ENCODE measurements around the gene KRT20.

The KRT20 gene

GRCh38 chr17:40909351-40909750 lies 24.3 kb upstream of the KRT20 start:
- peaks cover 24% of the 10 kb centered on the region for H3K27me3 Mint-ChIP-seq

DNA sequence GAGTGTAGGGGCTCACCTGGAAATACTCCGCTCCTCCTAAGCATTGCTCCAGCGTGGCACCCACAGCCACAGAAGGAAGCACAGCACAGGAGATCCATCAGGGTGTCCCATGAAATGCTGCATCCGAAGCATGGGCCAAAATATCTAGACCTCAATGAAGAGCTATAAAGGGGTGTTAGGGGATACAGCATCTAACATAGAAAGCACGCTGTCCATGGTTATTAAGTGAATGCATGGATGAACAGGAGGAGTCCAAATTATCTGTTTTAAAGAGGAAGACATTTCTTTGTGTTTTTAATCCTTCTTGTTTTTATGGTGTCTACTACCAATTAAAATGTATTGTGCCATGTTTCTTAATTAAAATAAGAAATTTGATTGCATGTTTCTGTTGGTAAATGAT lies 21.6 kb upstream of the KRT20 start:
- DNase-seq (no peak), ATAC-seq (no peak)
- H3K4me3 Mint-ChIP-seq: no peak overlapping the region
- H3K27me3 Mint-ChIP-seq: peaks cover 26% of the 10 kb centered on the region
- H3K36me3 Mint-ChIP-seq (ENCODE audit: low read depth): no peaks in the 10 kb centered on the region
- peaks cover 16% of the 10 kb centered on the region for H3K4me1 Mint-ChIP-seq
- no peak overlapping the region for H3K27ac Mint-ChIP-seq
- no peaks in the 10 kb centered on the region for H3K9me3 Mint-ChIP-seq

More at GRCh38 chr17:40909351-40909750, 24.3 kb upstream of the KRT20 start:
- H3K36me3 Mint-ChIP-seq (ENCODE audit: low read depth): no peaks in the 10 kb centered on the region
- DNase-seq (peak; percentile 62), ATAC-seq (peak; percentile 91)
- H3K4me3 Mint-ChIP-seq: no peak overlapping the region
- H3K27ac Mint-ChIP-seq: no peak overlapping the region
- H3K4me1 Mint-ChIP-seq: no peaks in the 10 kb centered on the region
- H3K9me3 Mint-ChIP-seq: no peaks in the 10 kb centered on the region

GRCh38 chr17:40905370-40905769 lies 20.3 kb upstream of the KRT20 start:
- DNase-seq: no peak
- no peak overlapping the region for H3K4me3 Mint-ChIP-seq
- ATAC-seq: no peak
- H3K9me3 Mint-ChIP-seq: no peaks in the 10 kb centered on the region
- H3K4me1 Mint-ChIP-seq: peaks cover 16% of the 10 kb centered on the region
- H3K36me3 Mint-ChIP-seq (ENCODE audit: low read depth): no peaks in the 10 kb centered on the region
- peaks cover 33% of the 10 kb centered on the region for H3K27me3 Mint-ChIP-seq
- H3K27ac Mint-ChIP-seq: no peak overlapping the region

DNA sequence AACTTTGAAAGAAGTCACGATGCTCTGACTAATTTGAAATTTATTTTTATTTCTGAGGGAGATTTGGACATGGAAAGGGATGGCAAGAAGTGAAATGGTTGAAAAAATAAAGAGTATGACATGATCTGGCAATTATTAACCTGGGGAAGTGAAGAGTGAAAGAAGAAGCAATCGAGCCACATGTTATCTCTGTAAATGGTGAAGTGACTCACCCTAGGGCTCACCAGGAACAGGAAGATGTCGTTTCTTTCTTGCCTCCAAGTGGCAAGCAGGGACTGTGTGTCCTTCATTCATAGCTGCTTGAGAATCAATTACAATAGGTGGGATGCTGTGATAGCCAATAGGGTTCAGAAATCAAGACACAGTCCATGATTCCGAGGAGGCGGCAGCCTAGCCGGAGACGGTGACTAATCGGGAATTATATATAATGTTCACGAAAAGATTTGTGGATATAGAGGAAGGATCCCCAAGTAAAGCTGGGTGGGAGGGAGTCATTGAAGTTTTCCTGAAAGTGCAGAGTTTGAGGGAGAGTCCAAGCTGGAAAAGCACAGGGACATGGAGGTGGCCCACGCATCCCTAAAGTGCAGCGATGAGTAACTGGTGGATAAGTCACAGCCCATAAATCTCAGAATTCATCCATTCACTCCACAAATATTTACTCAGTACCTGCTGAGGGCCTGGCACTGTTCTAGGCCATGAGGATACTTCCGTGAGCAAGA lies 18.2 kb upstream of the KRT20 start:
- no peak overlapping the region for H3K27ac Mint-ChIP-seq
- H3K27me3 Mint-ChIP-seq: peaks cover 31% of the 10 kb centered on the region
- H3K4me3 Mint-ChIP-seq: no peak overlapping the region
- H3K4me1 Mint-ChIP-seq: peaks cover 16% of the 10 kb centered on the region
- no peak for DNase-seq
- no peaks in the 10 kb centered on the region for H3K36me3 Mint-ChIP-seq (ENCODE audit: low read depth)
- no peak for ATAC-seq
- H3K9me3 Mint-ChIP-seq: no peaks in the 10 kb centered on the region

DNA sequence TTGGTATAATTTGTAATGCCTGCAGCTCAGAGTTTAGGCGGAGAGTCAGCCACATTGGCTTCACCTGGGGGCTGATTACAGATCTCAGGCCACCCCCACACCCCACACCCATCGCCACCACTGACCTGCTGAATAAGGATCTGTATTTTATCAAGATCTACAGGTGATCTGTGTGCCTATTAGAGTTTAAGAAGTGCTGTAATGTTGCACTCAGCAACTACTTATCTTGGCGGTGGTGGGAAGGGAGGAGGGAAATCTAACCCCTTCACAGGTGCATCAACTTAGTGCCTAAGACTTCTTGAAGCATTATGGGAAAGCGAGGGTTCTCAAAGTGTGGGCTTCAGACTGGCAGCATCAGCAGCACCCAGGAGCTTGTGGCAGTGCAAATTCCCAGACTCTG lies 17.5 kb upstream of the KRT20 start:
- Mint-ChIP-seq H3K27ac (no peak overlapping the region), H3K9me3 (no peaks in the 10 kb centered on the region), H3K4me3 (no peak overlapping the region), H3K36me3 (ENCODE audit: low read depth) (no peaks in the 10 kb centered on the region), H3K4me1 (peaks cover 16% of the 10 kb centered on the region), H3K27me3 (peaks cover 24% of the 10 kb centered on the region)
- no peak for ATAC-seq
- no peak for DNase-seq

DNA sequence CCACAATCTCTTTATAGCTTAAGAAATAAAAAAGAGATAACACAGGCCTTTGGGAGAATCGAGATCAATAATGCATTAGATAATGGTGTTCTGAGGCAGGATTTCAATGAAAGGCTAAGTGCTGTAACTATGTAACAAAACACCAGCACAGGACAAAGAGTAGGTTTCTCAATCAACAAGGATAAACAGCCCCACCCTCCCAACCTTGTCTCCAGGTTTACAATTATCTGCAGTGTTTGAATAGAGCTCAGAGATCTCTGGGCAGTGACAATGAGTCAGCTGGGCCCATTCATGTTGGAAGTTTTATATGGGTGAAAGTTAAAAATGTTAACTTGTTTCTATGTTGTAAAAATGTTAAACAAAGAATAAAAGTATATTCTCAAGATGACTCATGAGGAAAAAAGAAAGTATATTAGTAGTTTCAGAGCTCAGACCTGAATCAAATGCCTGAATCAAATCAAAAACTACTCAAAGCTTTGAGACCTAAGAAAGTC lies 17.0 kb upstream of the KRT20 start:
- no peaks in the 10 kb centered on the region for H3K36me3 Mint-ChIP-seq (ENCODE audit: low read depth)
- peaks cover 16% of the 10 kb centered on the region for H3K4me1 Mint-ChIP-seq
- no peak overlapping the region for H3K4me3 Mint-ChIP-seq
- DNase-seq (no peak), ATAC-seq (no peak)
- H3K27me3 Mint-ChIP-seq: peaks cover 22% of the 10 kb centered on the region
- H3K9me3 Mint-ChIP-seq: no peaks in the 10 kb centered on the region
- H3K27ac Mint-ChIP-seq: no peak overlapping the region

DNA sequence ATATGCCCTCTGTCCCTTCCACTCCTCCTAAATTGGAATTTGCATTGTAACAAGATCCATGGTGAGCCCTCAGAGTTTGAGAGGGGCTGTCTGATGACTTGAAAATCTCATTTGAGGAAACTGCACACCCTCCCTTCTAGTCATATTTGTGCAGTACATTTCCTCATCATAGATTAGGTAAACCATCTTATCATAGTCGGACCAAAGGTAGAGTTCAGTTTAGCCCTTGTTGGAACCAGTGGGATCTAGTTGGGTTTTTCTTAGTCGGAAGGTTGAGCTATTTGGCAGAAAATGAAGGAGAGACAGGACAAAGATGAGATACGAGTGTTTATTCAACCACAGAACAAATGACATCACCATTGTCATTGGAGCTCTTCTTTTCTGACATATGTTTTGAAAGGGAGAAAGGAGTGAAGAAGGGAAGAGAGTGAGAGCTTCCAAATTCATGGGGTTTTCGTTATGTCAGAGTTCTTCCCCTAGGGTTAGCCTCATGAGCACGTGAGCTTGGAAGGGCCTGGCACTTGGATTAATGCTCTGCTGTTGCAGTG lies 15.8 kb upstream of the KRT20 start:
- H3K4me1 Mint-ChIP-seq: peaks cover 16% of the 10 kb centered on the region
- no peak for ATAC-seq
- DNase-seq: no peak
- peaks cover 19% of the 10 kb centered on the region for H3K27me3 Mint-ChIP-seq
- no peaks in the 10 kb centered on the region for H3K36me3 Mint-ChIP-seq (ENCODE audit: low read depth)
- H3K27ac Mint-ChIP-seq: no peak overlapping the region
- H3K9me3 Mint-ChIP-seq: no peaks in the 10 kb centered on the region
- H3K4me3 Mint-ChIP-seq: no peak overlapping the region

- H3K4me1 Mint-ChIP-seq: peaks cover 2% of the 10 kb centered on the region
- ATAC-seq: no peak
- no peaks in the 10 kb centered on the region for H3K9me3 Mint-ChIP-seq
- no peak overlapping the region for H3K4me3 Mint-ChIP-seq
- H3K27me3 Mint-ChIP-seq: peaks cover 30% of the 10 kb centered on the region
- H3K27ac Mint-ChIP-seq: no peak overlapping the region
- no peaks in the 10 kb centered on the region for H3K36me3 Mint-ChIP-seq (ENCODE audit: low read depth)
- no peak for DNase-seq
These were observed 11.9 kb upstream of the KRT20 start for GRCh38 chr17:40896916-40897455.

GRCh38 chr17:40895106-40895730 lies 10.2 kb upstream of the KRT20 start:
- Mint-ChIP-seq H3K9me3 (no peaks in the 10 kb centered on the region), H3K4me1 (no peaks in the 10 kb centered on the region)

GRCh38 chr17:40888196-40888720 lies 3.2 kb upstream of the KRT20 start:
- no peak for DNase-seq
- H3K36me3 Mint-ChIP-seq (ENCODE audit: low read depth): no peaks in the 10 kb centered on the region
- peaks cover 50% of the 10 kb centered on the region for H3K27me3 Mint-ChIP-seq
- ATAC-seq: no peak
- H3K4me1 Mint-ChIP-seq: no peaks in the 10 kb centered on the region
- H3K4me3 Mint-ChIP-seq: no peak overlapping the region
- no peak overlapping the region for H3K27ac Mint-ChIP-seq
- H3K9me3 Mint-ChIP-seq: no peaks in the 10 kb centered on the region

More at GRCh38 chr17:40895106-40895730, 10.2 kb upstream of the KRT20 start:
- DNase-seq (no peak), ATAC-seq (no peak)
- no peaks in the 10 kb centered on the region for H3K36me3 Mint-ChIP-seq (ENCODE audit: low read depth)
- peaks cover 29% of the 10 kb centered on the region for H3K27me3 Mint-ChIP-seq
- H3K27ac Mint-ChIP-seq: no peak overlapping the region
- no peak overlapping the region for H3K4me3 Mint-ChIP-seq

DNA sequence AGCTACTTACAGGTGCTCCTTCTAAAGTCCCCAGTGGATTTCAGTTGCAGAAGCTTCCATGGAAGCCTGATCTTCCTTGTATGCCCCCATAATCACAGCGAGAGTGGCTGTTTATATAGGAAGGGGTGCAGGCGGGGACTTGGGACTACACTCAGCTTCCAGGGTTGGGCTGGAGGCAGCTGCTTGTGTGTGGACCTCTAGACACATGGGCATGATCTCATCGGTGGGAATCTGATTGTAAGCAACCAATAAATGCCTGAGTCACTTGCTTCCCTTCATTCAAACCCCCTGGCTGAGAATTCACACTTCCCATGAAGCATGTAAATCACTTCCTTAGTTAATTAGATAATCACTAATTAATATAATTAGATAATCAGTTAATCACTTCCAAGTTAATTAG lies 1.0 kb upstream of the KRT20 start:
- Mint-ChIP-seq H3K27me3 (peaks cover 38% of the 10 kb centered on the region), H3K4me3 (no peak overlapping the region), H3K9me3 (no peaks in the 10 kb centered on the region), H3K4me1 (no peaks in the 10 kb centered on the region), H3K27ac (no peak overlapping the region), H3K36me3 (ENCODE audit: low read depth) (no peaks in the 10 kb centered on the region)
- ATAC-seq (no peak), DNase-seq (no peak)

DNA sequence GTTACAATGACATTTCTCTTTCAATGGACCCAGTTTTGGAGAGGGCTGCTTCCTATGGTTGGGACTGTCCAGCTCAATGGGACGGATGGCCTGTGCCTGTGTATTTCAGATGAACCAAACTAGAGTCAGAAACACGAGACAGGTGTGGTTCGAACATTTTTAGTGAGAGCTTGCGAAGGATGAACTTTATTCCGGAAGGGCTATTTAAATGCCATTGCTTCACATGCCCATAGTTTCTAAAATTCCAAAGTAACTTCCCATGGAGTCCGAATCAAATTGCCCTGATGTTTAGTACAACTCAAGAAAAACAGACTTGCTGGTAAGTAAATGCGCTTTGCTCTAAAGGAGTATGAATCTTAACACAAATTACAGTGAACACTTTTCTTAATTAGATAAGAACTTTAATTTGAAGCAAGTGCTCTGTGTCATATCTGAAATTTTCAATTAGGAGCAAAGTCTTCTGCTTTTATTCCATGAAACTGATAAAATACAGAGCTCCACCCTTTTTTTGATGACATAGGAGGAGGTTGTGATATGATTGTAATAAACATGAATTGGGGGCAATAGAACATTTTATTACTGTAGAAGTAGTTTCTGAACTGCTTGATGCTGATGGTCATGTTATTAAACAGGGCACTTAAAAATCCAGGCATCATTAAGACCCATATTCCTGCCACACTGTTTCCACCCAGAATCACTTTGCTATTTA lies 1.3 kb downstream of the KRT20 start:
- ATAC-seq: no peak
- Mint-ChIP-seq H3K27ac (no peak overlapping the region), H3K27me3 (peaks cover 27% of the 10 kb centered on the region), H3K4me1 (no peaks in the 10 kb centered on the region), H3K9me3 (no peaks in the 10 kb centered on the region), H3K4me3 (no peak overlapping the region), H3K36me3 (ENCODE audit: low read depth) (no peaks in the 10 kb centered on the region)
- DNase-seq: no peak

DNA sequence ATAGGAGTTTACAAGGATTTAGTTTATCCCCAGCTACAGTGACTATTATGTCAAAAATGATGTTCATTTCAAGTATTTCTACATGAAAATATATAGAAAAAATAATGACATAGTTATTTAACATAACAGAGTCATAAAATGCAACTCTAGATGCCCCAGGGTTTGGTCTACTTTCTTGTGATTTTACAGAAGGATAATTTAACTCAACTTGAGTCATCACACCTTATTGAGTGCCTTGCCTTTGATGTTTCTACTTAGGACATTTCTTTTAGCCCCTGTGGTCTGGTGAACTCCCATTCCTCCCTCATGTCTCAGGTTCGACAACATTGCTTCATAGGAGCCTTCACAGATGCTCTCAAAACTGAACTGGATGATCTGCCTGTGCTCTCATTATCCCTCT lies 2.0 kb downstream of the KRT20 start:
- peaks cover 20% of the 10 kb centered on the region for H3K27me3 Mint-ChIP-seq
- ATAC-seq (no peak), DNase-seq (no peak)
- no peaks in the 10 kb centered on the region for H3K9me3 Mint-ChIP-seq
- no peaks in the 10 kb centered on the region for H3K36me3 Mint-ChIP-seq (ENCODE audit: low read depth)
- H3K4me1 Mint-ChIP-seq: no peaks in the 10 kb centered on the region
- H3K4me3 Mint-ChIP-seq: no peak overlapping the region
- H3K27ac Mint-ChIP-seq: no peak overlapping the region

DNA sequence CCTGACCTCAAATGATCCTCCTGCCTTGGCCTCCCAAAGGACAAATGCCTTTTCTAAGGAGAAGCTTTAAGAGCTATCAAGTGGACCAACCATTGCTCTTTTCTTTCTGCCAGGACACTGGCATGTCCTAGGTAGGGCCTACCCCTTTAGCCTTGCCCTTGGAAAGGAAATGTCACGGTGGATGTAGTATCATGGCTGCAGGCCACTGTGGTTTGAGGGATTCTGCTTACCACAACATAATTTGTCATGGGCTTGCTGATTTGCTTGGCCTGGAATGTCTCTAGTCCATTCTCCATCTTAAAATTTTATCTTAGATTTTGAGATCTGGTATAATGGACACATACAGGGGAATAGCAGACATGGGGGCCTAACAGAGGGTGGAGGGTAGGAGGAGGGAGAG lies 6.0 kb downstream of the KRT20 start:
- no peak for ATAC-seq
- H3K9me3 Mint-ChIP-seq: no peaks in the 10 kb centered on the region

More for the DNA sequence above, 6.0 kb downstream of the KRT20 start:
- no peak for DNase-seq
- Mint-ChIP-seq H3K4me3 (no peak overlapping the region), H3K27me3 (peaks cover 10% of the 10 kb centered on the region), H3K27ac (no peak overlapping the region), H3K4me1 (no peaks in the 10 kb centered on the region), H3K36me3 (ENCODE audit: low read depth) (no peaks in the 10 kb centered on the region)
